K562 (cell line): ENCODE data around the gene CHST15. TPM values are rescaled to one million over a fixed set of nuclear protein-coding genes. Genes with fewer than 3 reads are reported as not detected.

Source experiments
- ATAC-seq: fragments of 200-7000 bp; cut with Tn5 transposase; 3 replicates; pipeline ENCODE4 v1.9.1; 2020; ENCODE audit warnings: moderate library complexity
- BruUV-seq: library from RNA; stranded (reverse); fragments of 400-500 nt; replicated peaks from 2 replicates; lab custom pipeline; 2021; lab: Mats Ljungman, UMichigan
- CTCF ChIA-PET: fragments of 300-600 bp; formaldehyde crosslinking; extraction: SDS; loops from one replicate; lab custom pipeline; 2021; ENCODE audit warnings: low intra/inter-chr PET ratio; lab: Yijun Ruan, JAX
- POLR2A ChIA-PET: fragments of 300-600, 350-650 bp; sonication (Branson Sonifier 250); formaldehyde crosslinking; extraction: SDS; loops from one replicate; lab custom pipeline; 2021; ENCODE audit warnings: antibody characterized with exemption, inconsistent platforms; lab: Yijun Ruan, JAX
- DNase-seq, 4 experiments: peaks; one replicate each; pipeline versions ENCODE4 v3.0.0 to v3.0.0-alpha.2; 2011 to 2018; ENCODE audit warnings: low spot score in 3 of 4, mixed read lengths in 3 of 4; ENCODE audit errors: extremely low read depth in 1 of 4
- FAIRE-seq: peaks from 2 replicates; lab custom pipeline; 2011; peaks lifted over from hg19 to GRCh38; lab: Jason Lieb, UNC
- H2AFZ ChIP-seq: 2 replicates; pipeline ENCODE4 v1.6.0; 2011; ENCODE audit warnings: low read depth, low read length, control low read depth, inconsistent platforms
- H3K27ac ChIP-seq: fragments of 200-600 bp; 3 replicates; pipeline ENCODE4 v1.8.0; 2011; ENCODE audit warnings: low read depth, mild to moderate bottlenecking, control low read depth, inconsistent platforms, low read length, moderate library complexity, mixed read lengths; ENCODE audit errors: extremely low read depth
- H3K27me3 ChIP-seq, 2 experiments: fragments of 300-600 bp in 1 of 2; 2 replicates in 1 of 2; 3 replicates in 1 of 2; pipeline versions ENCODE4 v1.6.0 to v1.8.0; 2011; ENCODE audit warnings: inconsistent platforms in 2 of 2, low read length in 2 of 2, mild to moderate bottlenecking in 1 of 2, mixed read lengths in 1 of 2, moderate library complexity in 1 of 2; ENCODE audit not compliant: control insufficient read depth in 2 of 2, insufficient read depth in 2 of 2
- H3K36me3 ChIP-seq: fragments of 300-600 bp; 3 replicates; pipeline ENCODE4 v1.8.0; 2011; ENCODE audit warnings: mild to moderate bottlenecking, low read length, inconsistent platforms; ENCODE audit not compliant: control insufficient read depth, insufficient read depth
- H3K4me1 ChIP-seq, 2 experiments: fragments of 200-600 bp in 1 of 2; replicated peaks in 1 of 2; 2 replicates in 1 of 2; 3 replicates in 1 of 2; pipeline versions ENCODE4 v1.5.1 to v1.8.0; 2011; ENCODE audit warnings: inconsistent platforms in 2 of 2, low read length in 2 of 2, mild to moderate bottlenecking in 1 of 2, mixed read lengths in 1 of 2, moderate library complexity in 1 of 2; ENCODE audit not compliant: control insufficient read depth in 2 of 2, insufficient read depth in 2 of 2
- H3K4me2 ChIP-seq: 2 replicates; pipeline ENCODE4 v1.6.1; 2011; ENCODE audit warnings: low read length, control low read depth, inconsistent platforms, mixed read lengths; ENCODE audit not compliant: insufficient read depth
- H3K4me3 ChIP-seq: fragments of 200-600 bp; sonication (generic), shearing (Covaris generic); 2 replicates; pipeline ENCODE4 v1.5.1; 2016; ENCODE audit warnings: control low read depth, inconsistent platforms
- H3K79me2 ChIP-seq: fragments of 200-600 bp; 3 replicates; pipeline ENCODE4 v1.8.0; 2011; ENCODE audit warnings: low read length, inconsistent platforms; ENCODE audit not compliant: control insufficient read depth, insufficient read depth
- H3K9ac ChIP-seq, 2 experiments: 2 replicates each; pipeline versions ENCODE4 v1.6.0 to v1.6.1; 2011; ENCODE audit warnings: low read depth in 2 of 2, low read length in 2 of 2, control low read depth in 1 of 2, inconsistent platforms in 1 of 2, mild to moderate bottlenecking in 1 of 2, mixed read lengths in 1 of 2; ENCODE audit not compliant: insufficient read depth in 1 of 2
- H3K9me1 ChIP-seq: one replicate; pipeline ENCODE4 v1.6.0; 2011; ENCODE audit warnings: inconsistent platforms, mild to moderate bottlenecking, low read length, moderate library complexity; ENCODE audit not compliant: control insufficient read depth, insufficient read depth
- H3K9me3 ChIP-seq: replicated peaks from 2 replicates; pipeline ENCODE4 v1.5.1; 2011; ENCODE audit warnings: low read depth, low read length, inconsistent platforms; ENCODE audit not compliant: control insufficient read depth, insufficient read depth
- H4K20me1 ChIP-seq: replicated peaks from 2 replicates; pipeline ENCODE4 v1.6.1; 2011; ENCODE audit warnings: low read length, inconsistent platforms, mixed read lengths; ENCODE audit not compliant: control insufficient read depth, insufficient read depth
- ARID1B ChIP-seq: fragments of 450-650 bp; IDR thresholded peaks from 2 replicates; pipeline ENCODE4 v1.6.1; 2016; ENCODE audit warnings: antibody characterized with exemption, mild to moderate bottlenecking, inconsistent platforms
- BRD4 ChIP-seq: fragments of 200-600 bp; sonication (generic); IDR thresholded peaks from 2 replicates; pipeline ENCODE4 v1.6.1; 2017; ENCODE audit warnings: inconsistent platforms
- E2F4 ChIP-seq: sonication (generic); formaldehyde crosslinking; IDR thresholded peaks from 2 replicates; pipeline ENCODE4 v1.8.0; 2022; ENCODE audit warnings: mild to moderate bottlenecking, low read depth, missing genetic modification reagents
- HDAC8 ChIP-seq: fragments of 450-650 bp; IDR thresholded peaks from 2 replicates; pipeline ENCODE4 v1.6.1; 2016; ENCODE audit warnings: mild to moderate bottlenecking, missing genetic modification characterization, moderate library complexity, missing compliant biosample characterization
- KLF16 ChIP-seq: IDR thresholded peaks from 2 replicates; pipeline ENCODE4 v1.6.1; 2016; ENCODE audit warnings: antibody characterized with exemption
- MYBL2 ChIP-seq, 2 experiments: fragments of 450-650 bp in 1 of 2; sonication (generic) in 1 of 2; formaldehyde crosslinking in 1 of 2; IDR thresholded peaks; 2 replicates each; pipeline versions ENCODE4 v1.6.1 to v1.8.1; 2017 to 2022; ENCODE audit warnings: borderline replicate concordance in 1 of 2, inconsistent platforms in 1 of 2, low read depth in 1 of 2, mild to moderate bottlenecking in 1 of 2, missing genetic modification reagents in 1 of 2, moderate library complexity in 1 of 2
- SMAD4 ChIP-seq: fragments of 250-450 bp; sonication (Bioruptor Pico); conservative IDR thresholded peaks from 2 replicates; pipeline ENCODE4 v1.8.0; 2021; ENCODE audit warnings: inconsistent platforms, mild to moderate bottlenecking, moderate library complexity
- SREBF2 ChIP-seq: sonication (generic); formaldehyde crosslinking; IDR thresholded peaks from 2 replicates; pipeline ENCODE4 v1.4.0; 2020; ENCODE audit warnings: mild to moderate bottlenecking, missing genetic modification reagents
- TAF1 ChIP-seq: IDR thresholded peaks from 2 replicates; pipeline ENCODE4 v1.6.1; 2011; ENCODE audit warnings: mild to moderate bottlenecking, low read length, moderate library complexity; ENCODE audit not compliant: insufficient read depth, control insufficient read depth, severe bottlenecking; ENCODE audit errors: extremely low read depth
- ZNF274 ChIP-seq: IDR thresholded peaks from 2 replicates; pipeline ENCODE4 v1.6.1; 2011; ENCODE audit warnings: low read depth, mild to moderate bottlenecking, low read length, moderate library complexity, borderline replicate concordance
- ZNF316 ChIP-seq: fragments of 450-650 bp; IDR thresholded peaks from 2 replicates; pipeline ENCODE4 v1.6.1; 2016
- ZNF384 ChIP-seq: IDR thresholded peaks from 2 replicates; pipeline ENCODE4 v1.6.1; 2012; ENCODE audit warnings: low read depth, low read length, improper control_type of control experiment
- ZNF707 ChIP-seq: fragments of 250-450 bp; sonication (Bioruptor Pico); conservative IDR thresholded peaks from 2 replicates; pipeline ENCODE4 v1.8.0; 2022; ENCODE audit warnings: inconsistent platforms, mild to moderate bottlenecking, moderate library complexity
- WGBS: fragments of 100-300 bp; shearing (Covaris generic); methylation state at CpG from one replicate; pipeline ENCODE4 v1.1.6; 2016; ENCODE audit warnings: low coverage, mixed read lengths; ENCODE audit not compliant: insufficient coverage; ENCODE audit errors: missing lambda C conversion rate; 5-methylcytosine and 5-hydroxymethylcytosine counted together
- in situ Hi-C: fragments of 300-500 bp; cut with MboI; formaldehyde crosslinking; loops from 4 replicates; pipeline ENCODE4 v1.15.0; 2018; ENCODE audit warnings: inconsistent platforms, mixed read lengths
- intact Hi-C: fragments of 100-400 bp; cut with micrococcal nuclease; formaldehyde crosslinking; loops from 2 replicates; pipeline ENCODE4 v1.14.2; 2022
- polyA plus RNA-seq, 8 experiments: library from polyadenylated mRNA; depleted of rRNA in 4 of 8; stranded (reverse) in 5 of 8; unstranded in 3 of 8; fragments of >200 nt; fragmentation: Nextera tagmentation in 2 of 8; fragmentation: Illumina TruSeq in 1 of 8; extraction: Ambion mirVana in 2 of 8; extraction: Trizol in 1 of 8; gene quantifications; 2 replicates each; pipeline versions ENCODE4 v1.2.1 to v1.2.3, GENCODE V29; 2011 to 2014; ENCODE audit warnings: inconsistent platforms in 1 of 8, missing spikeins in 1 of 8
- total RNA-seq, 7 experiments: library from RNA; depleted of rRNA in 6 of 7; stranded (reverse); fragments of >200 nt in 6 of 7; fragmentation: Illumina TruSeq in 2 of 7; extraction: Trizol in 2 of 7; gene quantifications; 2 replicates each; pipeline versions ENCODE4 v1.2.1 to v1.2.3, GENCODE V29; 2011 to 2021; ENCODE audit warnings: low replicate concordance in 1 of 7
- TF ChIP-seq, protein P1 (sequence below): fragments of 250-450 bp; sonication (Bioruptor Pico); IDR thresholded peaks from 2 replicates; pipeline ENCODE4 v1.4.0; 2020; ENCODE audit warnings: mild to moderate bottlenecking
- TF ChIP-seq, protein P2 (sequence below): sonication (generic); formaldehyde crosslinking; IDR thresholded peaks from 2 replicates; pipeline ENCODE4 v1.8.1; 2023; ENCODE audit warnings: mild to moderate bottlenecking, missing genetic modification reagents

The CHST15 gene
- total and polyA plus RNA-seq, 9 of the 15 experiments (the other 6 are each of a cell fraction or from before 2014, with no cell fraction given): 0.04 to 0.16 (median 0.08) TPM

GRCh38 chr10:124007773-124008145 lies 85.6 kb downstream of the CHST15 start:
- no peak overlapping the region for H2AFZ ChIP-seq
- no peak overlapping the region for H3K27ac ChIP-seq
- no peak overlapping the region for H3K4me3 ChIP-seq
- POLR2A ChIA-PET: no interaction called here
- in situ Hi-C loops: loop anchor here (25.0 kb wide), 1 partner anchor 505 kb away; no protein-coding TSS in a partner anchor
- H3K79me2 ChIP-seq: no peaks in the 10 kb centered on the region
- DNase-seq (no peak), FAIRE-seq (no peak)
- H3K27me3 ChIP-seq: peaks cover 2 to 51% of the 10 kb centered on the region in 2 experiments; a peak in 3 of 5 replicates
- no peaks in the 10 kb centered on the region for H3K4me1 ChIP-seq
- H3K9me3 ChIP-seq: no peaks in the 10 kb centered on the region
- H3K9me1 ChIP-seq: no peaks in the 10 kb centered on the region
- BruUV-seq: no TSS peak
- TF ChIP-seq, protein P1, sequence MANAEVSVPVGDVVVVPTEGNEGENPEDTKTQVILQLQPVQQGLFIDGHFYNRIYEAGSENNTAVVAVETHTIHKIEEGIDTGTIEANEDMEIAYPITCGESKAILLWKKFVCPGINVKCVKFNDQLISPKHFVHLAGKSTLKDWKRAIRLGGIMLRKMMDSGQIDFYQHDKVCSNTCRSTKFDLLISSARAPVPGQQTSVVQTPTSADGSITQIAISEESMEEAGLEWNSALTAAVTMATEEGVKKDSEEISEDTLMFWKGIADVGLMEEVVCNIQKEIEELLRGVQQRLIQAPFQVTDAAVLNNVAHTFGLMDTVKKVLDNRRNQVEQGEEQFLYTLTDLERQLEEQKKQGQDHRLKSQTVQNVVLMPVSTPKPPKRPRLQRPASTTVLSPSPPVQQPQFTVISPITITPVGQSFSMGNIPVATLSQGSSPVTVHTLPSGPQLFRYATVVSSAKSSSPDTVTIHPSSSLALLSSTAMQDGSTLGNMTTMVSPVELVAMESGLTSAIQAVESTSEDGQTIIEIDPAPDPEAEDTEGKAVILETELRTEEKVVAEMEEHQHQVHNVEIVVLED (CRISPR knock-in tag): no peak
- TF ChIP-seq TAF1 (no peak), MYBL2 (IDR thresholded peaks at IDR 0.05; ENCODE audit: low read depth) (no peak), MYBL2 (CRISPR knock-in tag; IDR thresholded peaks at IDR 0.05; ENCODE audit: borderline replicate concordance) (no peak), KLF16 (no peak), ZNF384 (no peak), HDAC8 (tag) (no peak), ZNF274 (no peak), ARID1B (no peak), ZNF316 (no peak), SREBF2 (CRISPR knock-in tag) (no peak), E2F4 (CRISPR knock-in tag) (no peak), SMAD4 (no peak), BRD4 (no peak), ZNF707 (CRISPR knock-in tag) (no peak)
- TF ChIP-seq, protein P2, sequence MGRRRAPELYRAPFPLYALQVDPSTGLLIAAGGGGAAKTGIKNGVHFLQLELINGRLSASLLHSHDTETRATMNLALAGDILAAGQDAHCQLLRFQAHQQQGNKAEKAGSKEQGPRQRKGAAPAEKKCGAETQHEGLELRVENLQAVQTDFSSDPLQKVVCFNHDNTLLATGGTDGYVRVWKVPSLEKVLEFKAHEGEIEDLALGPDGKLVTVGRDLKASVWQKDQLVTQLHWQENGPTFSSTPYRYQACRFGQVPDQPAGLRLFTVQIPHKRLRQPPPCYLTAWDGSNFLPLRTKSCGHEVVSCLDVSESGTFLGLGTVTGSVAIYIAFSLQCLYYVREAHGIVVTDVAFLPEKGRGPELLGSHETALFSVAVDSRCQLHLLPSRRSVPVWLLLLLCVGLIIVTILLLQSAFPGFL (CRISPR knock-in tag): no peak
- TF ChIP-seq, all 486 proteins: peak for 0
- Histone ChIP-seq H4K20me1 (0 out of 2 replicates have a peak, but pooled peaks cover 4% of the 10 kb centered on the region), H3K4me2 (no peak overlapping the region), H3K36me3 (no peaks in the 10 kb centered on the region), H3K9ac (no peak overlapping the region)
- CTCF ChIA-PET: no interaction called here
- ATAC-seq: no peak
- intact Hi-C loops: no loop called here
- WGBS: 2% methylated on average over 8 of the region's 8 CpGs
